Measurements from ENCODE around the gene FBXO47. TPM values are rescaled to one million over a fixed set of nuclear protein-coding genes. Genes with fewer than 3 reads are reported as not detected.

The FBXO47 gene
- total and polyA plus RNA-seq, 3 donors from 2014 or later: 5.8 to 11.6 (median 6.3) TPM

GRCh38 chr17:38917259-38917658 lies 49.9 kb downstream of the FBXO47 start:
- intact Hi-C loops (cut with DNase I; ENCODE audit: low total_unique reads): no loop called here
- DNase-seq: peak; percentile 8
- WGBS, 2 donors: 94% methylated on average over 3 of the region's 3 CpGs
- H3K4me3 ChIP-seq: no peak overlapping the region
- H3K36me3 ChIP-seq (ENCODE audit: low read depth, missing control alignments): no peaks in the 10 kb centered on the region
- no peak overlapping the region for H3K27ac ChIP-seq
- no peaks in the 10 kb centered on the region for H3K27me3 ChIP-seq
- no peaks in the 10 kb centered on the region for H3K9me3 ChIP-seq
- peaks cover 7% of the 10 kb centered on the region for H3K4me1 ChIP-seq
- TF ChIP-seq POLR2A (IDR thresholded peaks at IDR 0.05) (no peak), CTCF (IDR thresholded peaks at IDR 0.05) (no peak)

DNA sequence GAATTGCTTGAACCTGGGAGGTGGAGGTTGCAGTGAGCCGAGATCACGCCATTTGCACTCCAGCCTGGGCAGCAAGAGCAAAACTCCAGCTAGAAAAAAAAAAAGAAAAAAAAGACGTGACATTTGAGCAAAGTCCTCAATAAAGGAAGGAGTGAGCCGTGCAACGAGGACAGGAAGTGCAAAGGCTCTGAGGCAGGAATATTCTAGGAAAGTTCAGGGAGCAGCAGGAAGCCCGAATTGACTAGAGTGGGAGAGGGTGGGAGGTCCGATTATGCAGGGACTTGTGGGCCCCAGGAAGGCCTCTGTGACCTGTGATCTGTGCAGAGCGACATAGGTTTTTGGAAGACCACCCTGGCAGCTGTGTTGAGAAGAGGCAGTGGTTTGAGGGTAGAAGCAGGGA lies 50.4 kb downstream of the FBXO47 start:
- Histone ChIP-seq H3K4me3 (no peak overlapping the region), H3K27me3 (no peaks in the 10 kb centered on the region), H3K36me3 (ENCODE audit: low read depth, missing control alignments) (no peaks in the 10 kb centered on the region), H3K9me3 (no peaks in the 10 kb centered on the region), H3K4me1 (peaks cover 12% of the 10 kb centered on the region), H3K27ac (no peak overlapping the region)
- DNase-seq: peak; percentile 8
- TF ChIP-seq CTCF (IDR thresholded peaks at IDR 0.05) (no peak), POLR2A (IDR thresholded peaks at IDR 0.05) (no peak)
- WGBS, 2 donors: 76 to 87% methylated on average over 8 of the region's 8 CpGs
- intact Hi-C loops (cut with DNase I; ENCODE audit: low total_unique reads): no loop called here

DNA sequence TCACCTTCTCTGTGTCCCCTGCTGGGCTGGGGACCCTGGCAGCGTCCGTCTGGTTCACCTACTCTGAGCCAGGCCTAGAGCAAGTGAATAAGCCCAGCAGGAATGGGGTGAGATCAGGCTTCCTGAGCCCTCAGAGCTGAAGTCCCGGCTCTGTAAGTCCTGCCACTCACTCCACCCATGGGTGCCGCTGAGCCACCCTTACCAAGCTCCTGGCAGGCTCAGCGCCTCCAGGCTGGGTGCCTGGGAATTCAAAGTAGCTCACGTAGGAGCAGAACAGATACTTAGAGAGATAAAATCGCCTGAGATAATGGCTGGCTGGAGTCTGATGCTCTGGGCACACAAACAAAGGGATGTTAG lies 51.6 kb downstream of the FBXO47 start:
- H3K36me3 ChIP-seq (ENCODE audit: low read depth, missing control alignments): no peaks in the 10 kb centered on the region
- peaks cover 18% of the 10 kb centered on the region for H3K4me1 ChIP-seq
- DNase-seq: peak; percentile 9
- no peak overlapping the region for H3K27ac ChIP-seq
- no peak overlapping the region for H3K4me3 ChIP-seq
- intact Hi-C loops (cut with DNase I; ENCODE audit: low total_unique reads): no loop called here
- H3K27me3 ChIP-seq: no peaks in the 10 kb centered on the region
- WGBS, 2 donors: 88% methylated on average over 6 to 7 of the region's 7 CpGs
- H3K9me3 ChIP-seq: no peaks in the 10 kb centered on the region
- TF ChIP-seq POLR2A (IDR thresholded peaks at IDR 0.05): no peak
- no peak for TF ChIP-seq CTCF (IDR thresholded peaks at IDR 0.05)

DNA sequence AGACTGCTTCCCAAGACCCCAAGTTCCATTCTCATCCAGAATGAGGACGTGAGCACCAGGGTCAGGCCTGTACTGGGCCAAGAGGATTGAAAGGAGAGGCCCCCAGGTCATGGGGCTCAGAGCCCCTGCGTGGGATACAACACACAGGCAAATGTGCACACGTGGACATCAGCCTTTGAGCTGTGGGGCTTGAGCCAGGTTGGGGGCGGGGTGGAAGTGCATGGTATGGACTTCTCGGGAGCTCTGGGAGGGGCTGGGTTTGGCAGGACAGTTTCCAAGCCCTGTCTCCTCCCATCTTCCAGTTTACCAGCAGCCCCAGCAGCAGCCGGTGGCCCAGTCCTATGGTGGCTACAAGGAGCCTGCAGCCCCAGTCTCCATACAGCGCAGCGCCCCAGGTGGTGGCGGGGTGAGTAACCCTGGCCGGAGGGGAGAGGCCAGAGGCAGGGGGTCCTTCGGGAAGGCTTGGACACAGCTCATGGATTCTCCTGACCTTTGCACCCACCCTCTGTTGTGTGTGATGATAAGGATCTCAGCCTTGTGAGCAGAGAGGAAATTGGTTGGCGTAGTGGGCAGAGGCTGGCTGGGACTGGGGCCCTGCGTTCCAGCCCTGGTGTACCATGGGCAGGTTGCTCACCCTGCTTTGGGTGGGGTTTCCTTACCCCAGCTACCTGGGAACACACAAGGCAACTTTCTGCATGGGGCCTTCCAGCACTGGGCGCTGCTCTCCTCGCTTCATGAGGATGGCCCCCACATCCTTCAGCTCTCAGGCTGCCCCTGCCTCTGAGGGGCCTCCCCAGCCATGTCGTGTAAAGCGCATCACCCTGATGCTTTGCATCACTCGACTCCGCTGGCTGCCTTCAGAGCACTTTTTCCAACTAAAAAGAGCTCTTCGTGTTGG lies 52.2 kb downstream of the FBXO47 start:
- TF ChIP-seq CTCF (IDR thresholded peaks at IDR 0.05): no peak
- TF ChIP-seq POLR2A (IDR thresholded peaks at IDR 0.05): no peak
- WGBS, 2 donors: 87 to 93% methylated on average over 15 to 20 of the region's 20 CpGs
- no peak overlapping the region for H3K27ac ChIP-seq
- intact Hi-C loops (cut with DNase I; ENCODE audit: low total_unique reads): no loop called here
- no peaks in the 10 kb centered on the region for H3K27me3 ChIP-seq
- H3K4me3 ChIP-seq: no peak overlapping the region
- peak; percentile 14 for DNase-seq
- H3K9me3 ChIP-seq: no peaks in the 10 kb centered on the region
- H3K36me3 ChIP-seq (ENCODE audit: low read depth, missing control alignments): no peaks in the 10 kb centered on the region
- H3K4me1 ChIP-seq: peaks cover 18% of the 10 kb centered on the region

Measured in testis (tissue), 3 donors.